ENCODE measurements around the gene MIS18BP1. TPM values are rescaled to one million over a fixed set of nuclear protein-coding genes. Genes with fewer than 3 reads are reported as not detected.
A peak's percentile ranks its signal among the peaks of the same experiment; 100 is the strongest.

The MIS18BP1 gene
- total RNA-seq, 2 experiments from 2014 or later, result 59.8 to 70.8 TPM

DNA sequence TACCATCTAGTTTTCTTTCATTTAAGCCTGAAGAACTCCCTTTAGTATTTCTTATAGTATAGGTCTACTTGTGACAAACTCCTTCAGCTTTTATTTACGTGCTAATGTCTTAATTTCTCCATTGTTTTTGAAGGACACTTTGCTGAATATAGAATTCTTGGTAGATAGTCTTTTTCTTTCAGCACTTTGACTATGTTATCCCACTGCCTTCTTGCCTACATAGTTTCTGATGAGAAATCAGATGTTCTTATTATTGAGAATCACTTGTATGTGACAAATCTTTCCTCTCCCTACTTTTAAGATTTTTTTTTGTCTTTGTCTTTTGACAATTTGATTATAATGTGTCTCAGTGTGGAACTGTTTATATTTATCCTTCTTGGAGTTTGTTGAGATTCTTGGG is 5.1 kb upstream of the MIS18BP1 start:
- no peak overlapping the region for H3K27ac Mint-ChIP-seq
- DNase-seq (no peak), ATAC-seq (no peak)
- H3K4me1 Mint-ChIP-seq, result peaks cover 5% of the 10 kb centered on the region
- peaks cover 5% of the 10 kb centered on the region for H3K27me3 Mint-ChIP-seq
- H3K9me3 Mint-ChIP-seq (ENCODE audit: low read depth), result peaks cover 19% of the 10 kb centered on the region
- no peak overlapping the region for H3K4me3 Mint-ChIP-seq
- CTCF ChIA-PET, result interaction anchor here (0.8 to 4.4 kb wide), 2 partner anchors 9 to 10 kb away, joined by 3 to 27 read pairs; no protein-coding TSS in a partner anchor
- peaks cover 27% of the 10 kb centered on the region for H3K36me3 Mint-ChIP-seq

DNA sequence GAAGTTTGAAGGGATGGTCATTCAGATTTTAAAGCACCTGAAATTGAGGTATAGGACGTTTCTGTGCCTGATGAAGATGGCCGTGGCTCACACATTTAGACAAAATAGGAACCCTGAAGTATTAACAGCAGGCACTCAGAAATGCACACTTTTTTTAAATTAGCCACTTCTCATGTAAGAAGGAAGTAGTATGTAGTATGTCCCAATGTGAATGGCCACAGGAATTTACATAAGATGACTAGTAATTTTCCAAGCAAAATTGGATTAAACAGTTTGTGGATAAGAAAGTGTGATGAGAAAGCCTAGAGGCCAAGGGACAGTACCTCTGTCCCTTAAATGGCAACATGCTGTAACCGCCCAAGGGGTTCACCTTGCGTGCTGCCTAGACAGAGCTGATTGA is 1.8 kb upstream of the MIS18BP1 start:
- ATAC-seq (no peak), DNase-seq (no peak)
- no peak overlapping the region for H3K27ac Mint-ChIP-seq
- H3K4me1 Mint-ChIP-seq, result peaks cover 21% of the 10 kb centered on the region
- no peaks in the 10 kb centered on the region for H3K27me3 Mint-ChIP-seq
- peaks cover 34% of the 10 kb centered on the region for H3K36me3 Mint-ChIP-seq
- CTCF ChIA-PET, result interaction anchor here (3.2 kb wide), 1 partner anchor 292 kb away, joined by 11 read pairs; the partner anchor contains the start of genes KLHL28 and TOGARAM1
- H3K4me3 Mint-ChIP-seq, result no peak overlapping the region
- peaks cover 15% of the 10 kb centered on the region for H3K9me3 Mint-ChIP-seq (ENCODE audit: low read depth)

DNA sequence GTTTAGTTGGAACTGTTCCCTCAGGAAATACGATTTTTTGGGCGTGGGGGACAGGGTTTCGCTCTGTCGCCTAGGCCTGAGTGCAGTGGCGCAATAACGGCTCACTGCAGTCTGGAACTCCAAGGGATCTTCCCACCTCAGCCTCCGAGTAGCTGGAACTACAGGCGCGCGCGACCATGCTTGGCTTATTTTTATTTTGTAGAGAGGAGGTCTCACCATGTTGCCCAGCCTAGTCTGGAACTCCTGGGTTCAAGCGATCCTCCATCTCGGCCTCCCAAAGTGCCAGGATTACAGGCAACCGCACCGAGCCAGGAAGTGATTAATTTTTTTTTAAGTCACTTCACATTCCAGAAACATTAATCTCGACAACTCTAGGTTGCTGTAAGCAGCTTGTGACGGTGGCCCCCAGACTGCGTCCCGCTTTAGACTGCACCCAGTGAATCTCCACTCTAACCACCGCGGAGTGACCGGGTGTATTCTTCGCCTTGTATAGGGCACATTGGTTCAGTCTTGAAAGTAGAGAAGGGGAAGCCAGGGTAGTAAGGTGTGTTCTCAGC is 830 bp upstream of the MIS18BP1 start:
- CTCF ChIA-PET, result interaction anchor here (0.9 to 3.2 kb wide), 11 partner anchors 9 to 357 kb away, joined by 3 to 11 read pairs (median 5); partner anchors contain the start of genes FANCM, FKBP3, KLHL28 and TOGARAM1
- no peak for ATAC-seq
- H3K4me3 Mint-ChIP-seq, result peak overlapping the region; percentile 90
- peaks cover 12% of the 10 kb centered on the region for H3K9me3 Mint-ChIP-seq (ENCODE audit: low read depth)
- no peak for DNase-seq
- H3K4me1 Mint-ChIP-seq, result peaks cover 23% of the 10 kb centered on the region
- no peaks in the 10 kb centered on the region for H3K27me3 Mint-ChIP-seq
- peaks cover 28% of the 10 kb centered on the region for H3K36me3 Mint-ChIP-seq
- peak overlapping the region; percentile 91 for H3K27ac Mint-ChIP-seq

DNA sequence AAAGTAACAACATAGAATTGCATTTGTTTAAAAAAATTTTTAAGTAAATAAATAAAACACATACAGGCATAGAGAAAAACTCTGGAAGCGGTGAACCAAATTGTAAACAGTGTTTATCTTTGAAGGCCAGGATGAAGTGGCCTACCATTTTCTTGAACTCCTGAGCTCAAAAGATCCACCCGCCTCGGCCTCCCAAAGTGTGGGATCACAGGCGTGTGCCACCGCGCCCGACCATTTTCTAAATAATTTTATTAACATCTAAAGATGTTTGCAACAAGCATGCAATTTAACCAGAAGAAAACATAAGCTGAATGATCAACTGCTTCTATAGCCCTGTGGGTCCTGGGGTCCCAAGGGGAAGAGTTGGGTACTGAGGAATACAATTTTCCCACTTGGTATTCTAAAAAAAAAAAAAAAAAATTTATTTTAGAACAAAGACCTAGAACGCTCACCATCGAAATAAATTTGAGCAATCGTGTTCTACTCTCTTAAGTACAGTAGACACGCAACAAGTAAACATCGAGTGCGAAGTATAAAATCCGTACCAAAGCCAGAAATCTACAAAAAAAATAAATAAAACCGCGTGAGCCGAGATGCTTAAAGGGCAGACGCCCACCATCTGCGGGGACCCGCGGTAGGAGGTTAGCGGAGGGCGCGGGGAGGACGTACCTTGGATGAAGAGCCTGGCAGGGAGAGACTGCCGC is 484 bp downstream of the MIS18BP1 start:
- Mint-ChIP-seq H3K9me3 (ENCODE audit: low read depth) (peaks cover 2% of the 10 kb centered on the region), H3K27me3 (no peaks in the 10 kb centered on the region), H3K36me3 (peaks cover 16% of the 10 kb centered on the region), H3K4me3 (peak overlapping the region; percentile 90), H3K4me1 (peaks cover 25% of the 10 kb centered on the region), H3K27ac (peak overlapping the region; percentile 91)
- no peak for ATAC-seq
- DNase-seq, result peak; percentile 48
- CTCF ChIA-PET, result interaction anchor here (0.9 to 3.2 kb wide), 14 partner anchors 8 to 356 kb away, joined by 3 to 11 read pairs (median 3); partner anchors contain the start of genes FANCM, FKBP3, KLHL28 and TOGARAM1

DNA sequence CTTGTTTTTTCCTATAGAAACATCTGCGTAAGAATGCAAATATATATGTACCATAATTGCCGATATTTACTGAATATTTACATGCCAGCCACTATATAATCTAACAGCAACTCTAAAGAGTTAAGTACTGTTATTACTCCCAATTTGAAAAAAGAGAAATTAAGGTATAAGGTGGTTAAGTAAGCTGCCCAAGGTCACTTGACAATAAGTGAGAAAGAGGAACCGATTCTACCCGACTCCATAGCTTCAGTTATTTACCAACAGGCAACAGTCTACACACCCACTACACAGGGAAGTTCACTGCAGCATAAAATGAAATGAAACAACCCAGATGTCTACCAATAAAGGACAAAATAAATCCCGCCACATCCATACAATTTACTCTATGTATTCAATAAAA is 1.1 kb downstream of the MIS18BP1 start:
- no peaks in the 10 kb centered on the region for H3K27me3 Mint-ChIP-seq
- H3K27ac Mint-ChIP-seq, result peak overlapping the region; percentile 81
- H3K4me1 Mint-ChIP-seq, result peaks cover 27% of the 10 kb centered on the region
- DNase-seq, result no peak
- CTCF ChIA-PET, result interaction anchor here (1.2 to 3.2 kb wide), 6 partner anchors 11 to 291 kb away, joined by 3 to 11 read pairs (median 6); partner anchors contain the start of genes KLHL28 and TOGARAM1
- peaks cover 15% of the 10 kb centered on the region for H3K36me3 Mint-ChIP-seq
- H3K9me3 Mint-ChIP-seq (ENCODE audit: low read depth), result no peaks in the 10 kb centered on the region
- H3K4me3 Mint-ChIP-seq, result peak overlapping the region; percentile 90
- no peak for ATAC-seq

DNA sequence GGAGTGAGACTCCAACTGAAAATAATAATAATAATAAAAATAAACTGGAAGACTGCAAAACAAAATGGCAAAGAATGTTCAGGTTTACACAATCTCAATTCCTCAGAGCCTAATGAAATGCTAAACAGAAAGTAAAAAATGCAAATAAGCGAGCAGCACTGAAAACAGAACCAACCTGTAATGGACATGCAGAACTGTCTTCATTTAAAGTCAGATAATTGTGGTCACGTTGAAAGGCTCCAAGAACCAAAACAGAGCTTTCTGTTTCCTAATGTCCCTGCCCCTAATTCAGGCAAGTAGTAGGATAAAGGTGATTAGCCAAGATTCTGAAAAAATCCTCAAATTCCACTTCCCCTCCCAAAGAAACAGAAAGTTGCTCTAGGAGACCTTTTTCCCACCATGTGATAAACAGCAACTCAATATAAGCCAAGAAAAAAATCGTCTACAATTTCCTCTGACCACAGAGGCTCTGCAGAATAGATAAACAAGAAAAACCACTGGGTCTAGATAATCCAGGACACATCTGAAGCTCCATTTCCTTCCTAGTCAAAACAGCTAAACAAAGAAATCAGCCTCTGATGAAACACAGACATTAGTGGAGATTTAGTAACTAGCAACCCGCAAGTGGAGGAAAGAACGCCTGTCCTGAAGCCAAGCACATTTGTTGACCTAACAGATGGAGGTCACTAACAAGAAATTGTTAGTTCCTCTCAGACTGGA is 3.0 kb downstream of the MIS18BP1 start:
- peak overlapping the region; percentile 90 for H3K4me3 Mint-ChIP-seq
- no peaks in the 10 kb centered on the region for H3K9me3 Mint-ChIP-seq (ENCODE audit: low read depth)
- no peak for DNase-seq
- CTCF ChIA-PET, result interaction anchor here (0.7 to 1.1 kb wide), 2 partner anchors 19 to 153 kb away, joined by 3 to 4 read pairs; no protein-coding TSS in a partner anchor
- H3K27ac Mint-ChIP-seq, result peak overlapping the region; percentile 69
- peaks cover 15% of the 10 kb centered on the region for H3K36me3 Mint-ChIP-seq
- no peak for ATAC-seq
- H3K27me3 Mint-ChIP-seq, result no peaks in the 10 kb centered on the region
- peaks cover 27% of the 10 kb centered on the region for H3K4me1 Mint-ChIP-seq

DNA sequence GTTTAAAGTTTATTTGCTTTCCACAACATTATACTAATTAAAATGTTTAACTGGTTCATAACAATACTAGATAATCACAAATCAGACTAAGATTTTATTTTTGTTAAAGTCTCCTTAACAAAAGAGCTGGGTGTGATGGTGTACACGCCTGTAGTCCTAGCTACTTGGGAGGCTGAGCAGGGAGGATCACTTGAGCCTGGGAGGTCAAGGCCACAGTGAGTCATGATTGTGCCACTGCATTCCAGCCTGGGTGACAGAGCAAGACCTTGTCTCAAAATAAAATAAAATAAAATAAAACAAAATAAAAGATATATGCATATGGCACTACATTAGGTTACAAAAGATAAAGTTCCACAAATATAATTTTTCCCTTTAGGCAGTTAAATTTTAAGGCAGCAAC is 5.6 kb downstream of the MIS18BP1 start:
- DNase-seq (no peak), ATAC-seq (no peak)
- Mint-ChIP-seq H3K27me3 (no peaks in the 10 kb centered on the region), H3K27ac (peak overlapping the region; percentile 36), H3K9me3 (ENCODE audit: low read depth) (no peaks in the 10 kb centered on the region), H3K36me3 (peaks cover 17% of the 10 kb centered on the region), H3K4me3 (no peak overlapping the region), H3K4me1 (peaks cover 24% of the 10 kb centered on the region)
- CTCF ChIA-PET, result interaction anchor here (0.7 kb wide), 1 partner anchor 115 kb away, joined by 3 read pairs; no protein-coding TSS in a partner anchor

DNA sequence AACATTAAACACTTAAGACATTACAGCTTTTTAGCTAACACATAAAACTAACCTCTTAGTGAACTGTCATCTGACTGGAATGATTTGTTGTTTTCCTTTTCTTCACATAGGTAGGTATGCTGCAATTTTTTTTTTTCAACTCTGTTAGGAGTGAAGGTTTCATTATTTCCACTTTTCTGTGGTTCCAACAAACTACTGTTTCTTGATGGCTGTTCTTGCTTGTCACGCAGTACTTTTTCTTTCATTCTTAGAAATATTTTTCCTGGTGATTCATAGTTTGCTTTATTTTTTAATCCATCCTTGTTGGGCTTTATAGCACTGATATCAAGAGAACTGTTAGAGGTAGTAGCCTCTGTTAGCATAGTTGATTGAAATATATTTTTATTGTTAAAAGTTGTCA is 6.3 kb downstream of the MIS18BP1 start:
- peak; percentile 54 for ATAC-seq
- no peak overlapping the region for H3K4me3 Mint-ChIP-seq

DNA sequence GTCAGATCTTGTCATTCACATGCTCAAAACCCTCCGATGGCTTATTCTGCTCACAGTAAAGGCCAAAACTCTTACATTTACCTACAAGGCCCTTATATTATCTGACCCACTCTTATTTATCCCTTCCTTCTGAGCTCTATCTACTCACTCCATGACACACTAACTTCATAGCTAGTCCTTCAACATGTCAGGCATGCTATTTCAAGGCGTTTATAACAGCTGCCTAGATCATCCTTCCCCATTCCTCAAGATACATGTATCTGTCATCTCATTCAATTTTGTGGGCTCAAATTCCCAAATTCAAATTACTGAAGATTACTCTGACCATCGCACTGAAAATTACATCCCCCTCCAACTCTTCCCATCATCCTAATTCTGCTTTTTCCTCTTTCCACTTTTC is 6.9 kb downstream of the MIS18BP1 start:
- no peaks in the 10 kb centered on the region for H3K9me3 Mint-ChIP-seq (ENCODE audit: low read depth)
- peaks cover 22% of the 10 kb centered on the region for H3K36me3 Mint-ChIP-seq
- H3K27ac Mint-ChIP-seq, result no peak overlapping the region
- H3K4me1 Mint-ChIP-seq, result peaks cover 19% of the 10 kb centered on the region
- CTCF ChIA-PET, result interaction anchor here (0.9 kb wide), 1 partner anchor 9 kb away, joined by 3 read pairs; no protein-coding TSS in a partner anchor
- no peak overlapping the region for H3K4me3 Mint-ChIP-seq
- ATAC-seq, result no peak
- DNase-seq, result no peak
- H3K27me3 Mint-ChIP-seq, result no peaks in the 10 kb centered on the region

More for the DNA sequence above, 6.3 kb downstream of the MIS18BP1 start:
- Mint-ChIP-seq H3K27me3 (no peaks in the 10 kb centered on the region), H3K4me1 (peaks cover 24% of the 10 kb centered on the region), H3K9me3 (ENCODE audit: low read depth) (no peaks in the 10 kb centered on the region), H3K27ac (no peak overlapping the region), H3K36me3 (peaks cover 21% of the 10 kb centered on the region)
- DNase-seq, result no peak
- CTCF ChIA-PET, result interaction anchor here (0.9 kb wide), 1 partner anchor 9 kb away, joined by 3 read pairs; no protein-coding TSS in a partner anchor

DNA sequence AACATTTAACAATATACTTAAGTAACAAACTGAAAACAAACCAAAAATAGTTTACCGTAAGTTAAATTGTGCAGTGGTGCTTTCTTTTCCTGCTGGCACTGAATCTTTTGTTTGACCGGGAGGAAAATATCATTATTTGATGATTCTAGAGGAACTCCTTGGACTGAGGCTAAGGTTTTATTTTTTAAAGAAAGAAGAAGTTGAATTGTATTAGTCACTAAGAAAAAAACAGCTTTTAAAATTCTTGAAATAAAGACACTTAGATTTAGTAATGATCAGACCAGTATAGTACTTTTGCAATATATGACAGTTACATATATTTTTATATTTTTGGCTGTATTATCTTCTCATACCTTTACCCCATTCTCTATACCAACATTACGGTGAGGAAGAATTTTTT is 10.3 kb downstream of the MIS18BP1 start:
- CTCF ChIA-PET, result no interaction called here

DNA sequence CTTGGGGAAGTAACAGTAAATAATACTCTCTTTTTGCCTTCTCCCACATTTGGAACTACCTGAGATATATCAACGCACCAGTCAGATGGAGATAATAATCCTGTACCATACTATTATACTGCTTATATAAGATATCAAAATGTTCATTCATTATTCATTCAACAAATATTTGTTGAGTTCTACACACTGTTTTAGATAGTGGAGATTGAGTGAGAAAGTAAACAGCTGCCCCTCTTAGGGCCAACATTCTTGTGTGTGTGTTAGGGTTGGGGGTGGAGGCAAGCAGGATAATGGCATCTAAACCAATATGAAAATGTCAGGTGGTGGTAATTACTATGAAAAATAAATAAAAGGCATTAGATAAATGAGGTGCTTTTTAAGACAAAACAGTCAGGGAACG is 14.0 kb downstream of the MIS18BP1 start:
- Mint-ChIP-seq H3K27ac (no peak overlapping the region), H3K9me3 (ENCODE audit: low read depth) (no peaks in the 10 kb centered on the region), H3K36me3 (peaks cover 27% of the 10 kb centered on the region), H3K4me3 (no peak overlapping the region), H3K27me3 (no peaks in the 10 kb centered on the region), H3K4me1 (no peaks in the 10 kb centered on the region)
- DNase-seq (no peak), ATAC-seq (no peak)
- CTCF ChIA-PET, result no interaction called here

More for the DNA sequence above, 10.3 kb downstream of the MIS18BP1 start:
- Mint-ChIP-seq H3K4me3 (no peak overlapping the region), H3K4me1 (peaks cover 2% of the 10 kb centered on the region), H3K9me3 (ENCODE audit: low read depth) (no peaks in the 10 kb centered on the region), H3K27me3 (no peaks in the 10 kb centered on the region), H3K27ac (no peak overlapping the region), H3K36me3 (peaks cover 15% of the 10 kb centered on the region)
- no peak for ATAC-seq
- DNase-seq, result no peak

DNA sequence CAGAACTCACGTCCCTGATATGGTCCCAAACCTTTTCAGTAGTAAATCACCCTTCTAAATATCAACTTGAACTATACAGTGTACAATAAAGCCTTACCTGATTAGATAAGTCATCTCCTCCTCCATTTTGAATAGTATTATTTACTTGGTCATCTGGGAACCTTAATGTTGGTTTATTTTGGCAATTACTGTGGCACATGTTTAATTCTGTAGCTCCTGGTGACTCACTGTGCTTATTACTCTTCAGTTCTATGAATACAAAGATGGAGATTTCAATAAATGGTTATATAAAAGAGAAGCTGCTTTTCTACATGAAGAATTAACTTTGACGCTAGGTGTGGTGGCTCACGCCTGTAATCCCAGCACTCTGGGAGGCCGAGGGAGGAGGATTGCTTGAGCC is 25.4 kb downstream of the MIS18BP1 start:
- Mint-ChIP-seq H3K4me3 (no peak overlapping the region), H3K36me3 (peaks cover 65% of the 10 kb centered on the region), H3K27me3 (no peaks in the 10 kb centered on the region), H3K4me1 (peaks cover 26% of the 10 kb centered on the region), H3K27ac (no peak overlapping the region), H3K9me3 (ENCODE audit: low read depth) (no peaks in the 10 kb centered on the region)
- ATAC-seq (no peak), DNase-seq (no peak)
- CTCF ChIA-PET, result no interaction called here

Data from activated CD8-positive, alpha-beta memory T cell treated with anti-CD3 and anti-CD28 coated beads, Interleukin-2, amount 10 ng/mL, durations not matched to agents 7 days and 5 days (primary cell).